Hair follicle dermal papilla cell (primary cell): ENCODE data around the gene OR2A1. TPM values are rescaled to one million over a fixed set of nuclear protein-coding genes. Genes with fewer than 3 reads are reported as not detected.

ENCODE experiments used
- total RNA-seq: library from RNA; depleted of rRNA; stranded (reverse); fragments of >200 nt; gene quantifications from 2 replicates; pipeline ENCODE4 v1.2.3, GENCODE V29; 2012

Gene OR2A1, protein sequence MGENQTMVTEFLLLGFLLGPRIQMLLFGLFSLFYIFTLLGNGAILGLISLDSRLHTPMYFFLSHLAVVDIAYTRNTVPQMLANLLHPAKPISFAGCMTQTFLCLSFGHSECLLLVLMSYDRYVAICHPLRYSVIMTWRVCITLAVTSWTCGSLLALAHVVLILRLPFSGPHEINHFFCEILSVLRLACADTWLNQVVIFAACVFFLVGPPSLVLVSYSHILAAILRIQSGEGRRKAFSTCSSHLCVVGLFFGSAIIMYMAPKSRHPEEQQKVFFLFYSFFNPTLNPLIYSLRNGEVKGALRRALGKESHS
- total RNA-seq, result 0.12 and 0.16 TPM in 2 replicates

DNA sequence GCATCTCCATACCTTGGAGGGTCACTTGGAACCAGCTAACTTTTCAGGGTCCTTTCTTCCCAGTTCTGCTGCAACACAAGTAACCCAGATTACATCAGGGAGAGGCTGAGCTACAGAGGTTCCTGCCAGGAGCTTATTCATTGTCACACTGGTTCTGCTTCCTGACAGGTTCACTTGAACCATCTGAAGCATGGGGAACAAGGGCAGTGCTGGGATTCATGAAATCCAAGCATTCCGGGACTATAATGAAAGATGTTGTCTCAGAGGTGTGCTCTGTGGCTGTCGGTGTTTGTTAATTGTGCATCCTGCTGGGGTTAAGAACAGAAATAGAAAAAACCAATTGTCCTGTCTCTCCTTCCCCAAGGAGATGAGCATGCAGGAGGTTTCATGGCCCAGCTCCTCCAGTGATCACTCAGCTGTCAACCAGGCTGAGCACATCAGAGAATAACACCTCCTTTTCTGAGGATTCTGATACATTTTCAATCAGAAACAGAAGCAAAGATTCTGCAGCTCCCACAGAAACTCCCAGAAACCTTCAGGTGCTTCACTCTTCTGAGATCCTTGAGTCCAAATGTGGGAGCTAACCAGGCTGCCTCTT lies at the start of gene OR2A1:
OR2A1 (plus strand) TSS at position 548 of the 598 bp plus-strand sequence. CDS start 5,706 bp downstream, outside the sequence.

DNA sequence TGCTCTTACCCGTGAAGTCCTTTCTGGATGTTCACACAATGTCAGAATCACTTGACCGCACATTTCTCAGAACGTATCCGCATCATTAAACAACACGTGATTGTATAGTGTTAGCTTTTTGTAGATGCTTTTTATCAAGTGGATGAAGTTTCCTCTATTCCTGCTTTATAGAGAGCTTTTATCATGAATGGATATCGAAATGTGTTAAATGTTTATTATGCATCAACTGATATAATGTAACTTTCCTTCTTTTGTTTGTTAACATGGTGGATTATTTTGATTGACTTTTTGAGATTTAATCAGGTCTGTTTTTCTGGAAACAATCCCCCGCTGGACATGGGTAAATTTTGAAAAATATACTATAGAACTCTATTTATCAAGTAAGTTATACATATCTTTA lies 47.5 kb upstream of the OR2A1 start, which contains the start of gene OR2A7:
OR2A7 (minus strand) TSS at position 101 of the 400 bp plus-strand sequence. CDS start 5,164 bp downstream, outside the sequence.

DNA sequence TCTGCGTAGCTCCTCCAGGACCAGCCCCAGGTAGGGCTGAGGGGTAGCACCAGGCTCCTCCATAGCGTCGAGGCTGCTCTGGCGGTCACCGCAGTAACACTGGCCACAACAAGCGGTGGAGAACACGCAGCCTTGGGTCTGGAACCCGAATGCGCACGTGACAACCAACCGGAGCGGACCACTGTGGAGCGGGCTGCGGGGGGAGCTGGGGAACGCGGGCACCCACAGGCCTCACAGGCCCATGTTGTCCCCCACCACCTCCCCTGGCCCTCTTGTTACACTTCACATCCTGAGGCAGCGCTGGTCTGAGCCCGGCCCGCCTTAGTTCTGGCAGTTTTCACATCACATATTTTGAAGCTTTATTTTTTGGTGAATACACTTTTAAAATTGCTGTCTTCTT lies 43.0 kb upstream of the OR2A1 start, which contains the start of gene CTAGE8:
CTAGE8 (minus strand) TSS at position 101 of the 400 bp plus-strand sequence; CDS start at position 63, 38 bp downstream.

DNA sequence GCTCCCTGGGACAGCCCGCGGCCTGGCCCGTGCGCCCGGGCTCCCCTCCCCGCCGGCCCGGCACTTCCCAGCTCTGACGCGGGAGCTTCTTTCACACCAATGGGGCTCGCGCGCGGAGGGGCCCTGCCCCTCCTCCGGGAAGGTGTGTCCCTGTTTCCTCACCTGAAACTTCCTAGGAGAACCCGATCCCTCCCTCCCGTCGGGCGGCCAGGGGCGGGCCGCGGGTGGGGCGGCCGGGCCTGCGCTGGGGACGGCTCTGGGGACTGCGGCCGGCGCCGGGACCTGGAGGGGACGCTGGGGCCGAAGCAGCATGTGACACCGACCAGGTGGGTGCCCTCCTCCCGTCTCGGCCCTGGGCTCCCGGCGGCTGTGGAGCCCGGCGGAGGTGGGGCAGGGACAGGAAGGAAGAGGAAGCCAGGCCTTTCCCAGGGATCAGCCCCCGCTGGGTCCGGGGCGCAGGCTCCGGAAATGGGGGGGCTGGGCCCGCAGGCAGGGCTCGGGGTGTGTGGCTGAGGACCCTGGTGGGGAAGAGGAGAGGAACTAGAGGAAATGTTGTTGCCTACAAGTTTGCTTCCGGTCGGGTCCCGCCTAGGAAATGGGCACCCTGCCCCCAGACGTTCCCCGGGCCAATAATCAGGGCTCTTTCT lies 43.1 kb downstream of the OR2A1 start, which contains the start of gene ARHGEF5:
ARHGEF5 (plus strand) TSS at position 227 of the 647 bp plus-strand sequence. CDS start 7,268 bp downstream, outside the sequence.

Other genes with a start within 250 kb of the OR2A1 start
- not detected in 2 replicates for gene OR2A25, start 242.6 kb upstream of the OR2A1 start, total RNA-seq
- gene OR2A12, start 226.1 kb upstream of the OR2A1 start, total RNA-seq, result not detected in 2 replicates
- not detected in 2 replicates for gene OR2A2, start 202.8 kb upstream of the OR2A1 start, total RNA-seq
- not detected in 2 replicates for gene OR2A14, start 189.2 kb upstream of the OR2A1 start, total RNA-seq
- 0.49 and 1.9 TPM in 2 replicates for gene CTAGE4, start 129.0 kb upstream of the OR2A1 start, total RNA-seq
- 2.7 and 2.8 TPM in 2 replicates for gene ARHGEF35, start 116.6 kb upstream of the OR2A1 start, total RNA-seq
- under 0.01 TPM in 1 of 2 replicates, not detected in the other for gene OR2A42, start 72.8 kb upstream of the OR2A1 start, total RNA-seq
- gene OR2A7, start 47.6 kb upstream of the OR2A1 start, total RNA-seq, result 1.1 and 1.3 TPM in 2 replicates
- gene CTAGE8, start 43.1 kb upstream of the OR2A1 start, total RNA-seq, result 0.73 and 1.6 TPM in 2 replicates
- 8.7 and 10.1 TPM in 2 replicates for gene ARHGEF5, start 43.0 kb downstream of the OR2A1 start, total RNA-seq
- gene NOBOX, start 91.3 kb downstream of the OR2A1 start, total RNA-seq, result not detected in 2 replicates